Measurements from ENCODE around the gene LHPP. TPM values are rescaled to one million over a fixed set of nuclear protein-coding genes. Genes with fewer than 3 reads are reported as not detected.

Gene LHPP
- total RNA-seq, 1 donor from 2014 or later, result 16.2 TPM

DNA sequence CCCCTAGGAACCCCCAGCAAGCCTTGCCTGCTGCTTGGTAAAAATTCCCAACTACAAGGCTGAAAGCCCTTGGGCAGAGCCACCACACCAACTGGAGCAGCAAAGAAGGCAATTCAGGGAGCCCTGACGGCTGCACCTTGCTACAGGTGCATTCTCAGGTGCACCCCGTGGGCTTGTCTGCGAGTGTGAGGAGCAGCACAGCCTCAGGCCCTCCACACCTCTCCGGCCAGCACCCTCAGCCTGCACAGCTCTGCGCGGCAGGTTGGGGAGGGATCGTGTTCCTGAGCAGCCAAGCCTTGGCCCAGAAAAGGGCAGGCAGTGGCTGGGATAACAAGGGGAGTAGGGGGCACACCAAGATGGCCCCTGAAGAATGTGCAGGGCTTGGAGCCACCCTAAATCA, 178.4 kb downstream of the LHPP start:
- TF ChIP-seq CTCF (IDR thresholded peaks at IDR 0.05), result no peak
- H3K4me1 ChIP-seq, result peaks cover 51% of the 10 kb centered on the region
- no peak overlapping the region for H3K4me3 ChIP-seq
- no peak for DNase-seq
- ATAC-seq, result no peak
- H3K36me3 ChIP-seq, result no peaks in the 10 kb centered on the region
- H3K27ac ChIP-seq, result peak overlapping the region; percentile 77
- H3K9me3 ChIP-seq, result no peaks in the 10 kb centered on the region
- H3K27me3 ChIP-seq, result no peaks in the 10 kb centered on the region
- intact Hi-C loops (cut with DNase I), result loop anchor here (10.0 kb wide), 1 partner anchor 95 kb away; no protein-coding TSS in a partner anchor

- H3K27me3 ChIP-seq, result no peaks in the 10 kb centered on the region
- H3K4me1 ChIP-seq, result peaks cover 56% of the 10 kb centered on the region
- DNase-seq, result peak; percentile 87
- H3K27ac ChIP-seq, result peak overlapping the region; percentile 77
- intact Hi-C loops (cut with DNase I), result loop anchor here (10.0 kb wide), 1 partner anchor 94 kb away; no protein-coding TSS in a partner anchor
- peak; percentile 84 for ATAC-seq
- H3K4me3 ChIP-seq, result no peak overlapping the region
- no peaks in the 10 kb centered on the region for H3K9me3 ChIP-seq
- H3K36me3 ChIP-seq, result no peaks in the 10 kb centered on the region
- no peak for TF ChIP-seq CTCF (IDR thresholded peaks at IDR 0.05)
Measured at GRCh38 chr10:124640538-124641231, 179.1 kb downstream of the LHPP start.

DNA sequence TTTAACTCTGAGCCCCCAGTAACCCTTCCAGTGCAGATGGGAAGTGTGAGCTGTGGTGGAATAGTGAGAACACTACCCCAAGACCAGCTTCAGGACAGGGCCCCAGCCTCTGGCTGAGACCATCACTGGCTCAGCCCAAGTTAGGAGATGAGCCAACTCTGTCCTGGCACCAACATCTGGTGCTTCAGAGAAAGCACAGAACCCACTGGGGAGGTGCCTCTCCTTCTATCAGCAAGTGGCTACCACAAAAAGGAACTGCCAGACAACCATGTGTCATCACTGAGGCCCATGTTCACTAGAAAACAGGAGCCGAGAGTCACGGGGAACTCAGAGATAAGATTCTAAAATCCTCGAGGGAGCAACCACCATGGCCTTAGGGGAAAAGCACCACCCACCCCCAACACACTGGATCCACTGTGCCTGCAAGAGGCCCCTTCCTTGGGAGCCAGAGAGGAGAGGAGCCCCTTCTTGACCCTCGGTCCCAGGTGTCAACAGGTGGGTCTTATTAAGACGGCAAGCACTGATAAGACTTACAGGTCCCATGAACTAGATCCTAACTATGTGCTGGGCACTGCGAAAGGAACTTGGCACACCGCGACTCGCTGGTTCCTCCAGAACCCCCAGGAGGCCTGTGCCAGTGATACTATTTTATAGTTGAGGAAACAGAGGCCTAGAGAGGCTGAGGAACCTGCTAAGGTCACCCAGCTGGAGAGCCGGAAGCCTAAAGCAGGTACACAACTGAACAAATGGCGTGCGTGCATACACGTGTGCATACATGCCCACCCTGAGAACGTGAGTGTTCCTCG, 179.9 kb downstream of the LHPP start:
- peaks cover 64% of the 10 kb centered on the region for H3K4me1 ChIP-seq
- H3K9me3 ChIP-seq, result no peaks in the 10 kb centered on the region
- intact Hi-C loops (cut with DNase I), result loop anchor here (10.0 kb wide), 1 partner anchor 93 kb away; no protein-coding TSS in a partner anchor
- peak; percentile 59 for ATAC-seq
- H3K36me3 ChIP-seq, result no peaks in the 10 kb centered on the region
- H3K27me3 ChIP-seq, result no peaks in the 10 kb centered on the region
- no peak for TF ChIP-seq CTCF (IDR thresholded peaks at IDR 0.05)
- peak overlapping the region; percentile 77 for H3K27ac ChIP-seq
- no peak overlapping the region for H3K4me3 ChIP-seq
- no peak for DNase-seq

GRCh38 chr10:124642088-124642710, 180.6 kb downstream of the LHPP start:
- peak; percentile 49 for ATAC-seq
- intact Hi-C loops (cut with DNase I), result loop anchor here (10.0 kb wide), 1 partner anchor 93 kb away; no protein-coding TSS in a partner anchor
- Histone ChIP-seq H3K27ac (peak overlapping the region; percentile 77), H3K4me3 (no peak overlapping the region), H3K4me1 (peaks cover 64% of the 10 kb centered on the region), H3K9me3 (no peaks in the 10 kb centered on the region), H3K27me3 (no peaks in the 10 kb centered on the region), H3K36me3 (no peaks in the 10 kb centered on the region)
- DNase-seq, result peak; percentile 85
- TF ChIP-seq CTCF (IDR thresholded peaks at IDR 0.05), result no peak

- no peak for DNase-seq
- Histone ChIP-seq H3K36me3 (no peaks in the 10 kb centered on the region), H3K27ac (no peak overlapping the region), H3K4me1 (peaks cover 66% of the 10 kb centered on the region), H3K9me3 (no peaks in the 10 kb centered on the region), H3K27me3 (no peaks in the 10 kb centered on the region), H3K4me3 (no peak overlapping the region)
- ATAC-seq, result no peak
- intact Hi-C loops (cut with DNase I), result loop anchor here (10.0 kb wide), 1 partner anchor 91 kb away; no protein-coding TSS in a partner anchor
- no peak for TF ChIP-seq CTCF (IDR thresholded peaks at IDR 0.05)
Measured at GRCh38 chr10:124643330-124644009, 181.8 kb downstream of the LHPP start.

All from upper lobe of right lung (tissue), 1 donor.